RWPE1 (cell line): ENCODE measurements around the gene FMNL1.
A peak's percentile ranks its signal among the peaks of the same experiment; 100 is the strongest.

Experiments
- CTCF ChIA-PET: fragments of 350-600 bp; sonication (Branson Sonifier 250); formaldehyde crosslinking; extraction: SDS; loops from one replicate; lab custom pipeline; 2021; lab: Yijun Ruan, JAX
- POLR2A ChIA-PET: fragments of 400-600 bp; formaldehyde crosslinking; extraction: SDS; loops from one replicate; lab custom pipeline; 2020; ENCODE audit warnings: antibody characterized with exemption; ENCODE audit not compliant: low non-redundant PET; lab: Yijun Ruan, JAX
- DNase-seq: peaks from one replicate; pipeline ENCODE4 v3.0.0; 2012; ENCODE audit warnings: low spot score
- H3K27ac ChIP-seq: fragments of 450-650 bp; 2 replicates; pipeline ENCODE4 v1.5.1; 2017
- TF ChIP-seq, protein P1 (sequence below): fragments of 450-650 bp; conservative IDR thresholded peaks from 2 replicates; pipeline ENCODE4 v1.5.1; 2017; ENCODE audit warnings: low read depth, mild to moderate bottlenecking

The FMNL1 gene

GRCh38 chr17:45237686-45238085 lies 16.0 kb downstream of the FMNL1 start:
- no peak for DNase-seq
- ChIA-PET POLR2A (no interaction called here), CTCF (interaction anchor here (0.6 to 1.2 kb wide), 2 partner anchors 19 to 66 kb away, joined by 3 to 5 read pairs; no protein-coding TSS in a partner anchor)
- peak overlapping the region; percentile 8; the same call in 1 of the 2 replicates for H3K27ac ChIP-seq
- TF ChIP-seq, protein P1, sequence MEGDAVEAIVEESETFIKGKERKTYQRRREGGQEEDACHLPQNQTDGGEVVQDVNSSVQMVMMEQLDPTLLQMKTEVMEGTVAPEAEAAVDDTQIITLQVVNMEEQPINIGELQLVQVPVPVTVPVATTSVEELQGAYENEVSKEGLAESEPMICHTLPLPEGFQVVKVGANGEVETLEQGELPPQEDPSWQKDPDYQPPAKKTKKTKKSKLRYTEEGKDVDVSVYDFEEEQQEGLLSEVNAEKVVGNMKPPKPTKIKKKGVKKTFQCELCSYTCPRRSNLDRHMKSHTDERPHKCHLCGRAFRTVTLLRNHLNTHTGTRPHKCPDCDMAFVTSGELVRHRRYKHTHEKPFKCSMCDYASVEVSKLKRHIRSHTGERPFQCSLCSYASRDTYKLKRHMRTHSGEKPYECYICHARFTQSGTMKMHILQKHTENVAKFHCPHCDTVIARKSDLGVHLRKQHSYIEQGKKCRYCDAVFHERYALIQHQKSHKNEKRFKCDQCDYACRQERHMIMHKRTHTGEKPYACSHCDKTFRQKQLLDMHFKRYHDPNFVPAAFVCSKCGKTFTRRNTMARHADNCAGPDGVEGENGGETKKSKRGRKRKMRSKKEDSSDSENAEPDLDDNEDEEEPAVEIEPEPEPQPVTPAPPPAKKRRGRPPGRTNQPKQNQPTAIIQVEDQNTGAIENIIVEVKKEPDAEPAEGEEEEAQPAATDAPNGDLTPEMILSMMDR: no peak

GRCh38 chr17:45238155-45238774 lies 16.6 kb downstream of the FMNL1 start:
- TF ChIP-seq, protein P1: no peak
- ChIA-PET CTCF (interaction anchor here (0.6 to 1.1 kb wide), 2 partner anchors 13 to 66 kb away, joined by 4 to 5 read pairs; no protein-coding TSS in a partner anchor), POLR2A (no interaction called here)
- no peak for DNase-seq
- H3K27ac ChIP-seq: no peak overlapping the region

GRCh38 chr17:45240905-45241327 lies 19.2 kb downstream of the FMNL1 start:
- ChIA-PET CTCF (no interaction called here), POLR2A (no interaction called here)
- no peak for DNase-seq

GRCh38 chr17:45241328-45242028 lies 19.8 kb downstream of the FMNL1 start:
- ChIA-PET POLR2A (no interaction called here), CTCF (interaction anchor here (0.7 kb wide), 1 partner anchor 142 kb away, joined by 4 read pairs; no protein-coding TSS in a partner anchor)
- no peak for DNase-seq
- TF ChIP-seq, protein P1: no peak
- peak overlapping the region; percentile 89 for H3K27ac ChIP-seq

More at GRCh38 chr17:45240905-45241327, 19.2 kb downstream of the FMNL1 start:
- H3K27ac ChIP-seq: no peak overlapping the region
- TF ChIP-seq, protein P1: no peak

- no peak for DNase-seq
- CTCF ChIA-PET: interaction anchor here (0.7 kb wide), 1 partner anchor 142 kb away, joined by 4 read pairs; no protein-coding TSS in a partner anchor
- POLR2A ChIA-PET: no interaction called here
- H3K27ac ChIP-seq: peak overlapping the region; percentile 89
- TF ChIP-seq, protein P1: no peak
Observed at GRCh38 chr17:45242029-45242414, 20.3 kb downstream of the FMNL1 start.

- POLR2A ChIA-PET: no interaction called here
Observed at GRCh38 chr17:45243750-45244149, 22.1 kb downstream of the FMNL1 start.

More at GRCh38 chr17:45243750-45244149, 22.1 kb downstream of the FMNL1 start:
- TF ChIP-seq, protein P1: no peak
- peak overlapping the region; percentile 89 for H3K27ac ChIP-seq
- CTCF ChIA-PET: interaction anchor here (0.5 kb wide), 1 partner anchor 28 kb away, joined by 3 read pairs; no protein-coding TSS in a partner anchor
- no peak for DNase-seq
